Measurements from ENCODE around the gene ZBTB40. TPM values are rescaled to one million over a fixed set of nuclear protein-coding genes. Genes with fewer than 3 reads are reported as not detected.

The ZBTB40 gene
- total RNA-seq, 1 donor from 2014 or later: 15.3 TPM

DNA sequence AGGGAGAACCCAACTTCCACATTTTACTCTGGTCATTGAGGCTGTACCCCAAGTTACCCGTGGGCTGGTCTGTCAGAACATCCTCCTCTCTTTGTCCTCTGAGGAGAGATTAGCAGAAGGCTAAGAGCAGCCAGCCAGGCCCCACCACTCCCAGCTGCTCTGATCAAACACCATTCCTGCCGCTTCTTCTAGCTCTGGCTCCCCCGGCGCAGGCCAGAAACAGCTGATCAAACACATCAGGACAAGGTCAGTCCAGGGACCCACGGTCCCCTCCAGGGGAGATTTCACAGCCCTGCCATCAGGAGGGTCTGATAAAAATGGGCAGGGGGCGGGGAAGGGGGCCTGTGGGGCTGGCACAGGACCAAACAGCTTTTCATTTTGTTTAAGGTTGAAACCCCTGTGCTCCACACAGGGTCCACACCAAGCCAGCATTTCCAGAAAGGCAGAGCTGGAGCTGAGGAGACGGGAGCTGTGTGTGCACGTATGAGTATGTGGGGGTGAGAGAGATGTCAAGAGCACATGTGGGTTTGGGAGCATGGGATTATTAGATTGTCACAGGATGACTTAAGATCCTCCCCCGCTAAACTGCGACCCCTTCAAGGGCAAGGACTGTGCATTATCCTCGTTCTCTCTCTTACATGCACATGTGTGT, 81.7 kb downstream of the ZBTB40 start:
- Mint-ChIP-seq H3K36me3 (ENCODE audit: low read depth, unreplicated experiment) (peaks cover 11% of the 10 kb centered on the region), H3K4me1 (ENCODE audit: low read depth, unreplicated experiment) (peaks cover 2% of the 10 kb centered on the region), H3K4me3 (ENCODE audit: unreplicated experiment) (no peak overlapping the region), H3K9me3 (ENCODE audit: unreplicated experiment) (no peaks in the 10 kb centered on the region), H3K27ac (ENCODE audit: unreplicated experiment) (no peak overlapping the region), H3K27me3 (ENCODE audit: low read depth, unreplicated experiment) (peaks cover 15% of the 10 kb centered on the region)
- DNase-seq (ENCODE audit: low read depth): no peak
- H3K4me2 ChIP-seq (ENCODE audit: low read length): no peak overlapping the region
- H4K20me1 ChIP-seq (ENCODE audit: insufficient read depth, low read length): no peaks in the 10 kb centered on the region
- no peaks in the 10 kb centered on the region for H3K36me3 ChIP-seq (ENCODE audit: insufficient read depth, low read length)
- no peak overlapping the region for H3K9ac ChIP-seq (ENCODE audit: low read length)
- H3K4me1 ChIP-seq (ENCODE audit: insufficient read depth, low read length): peaks cover 4% of the 10 kb centered on the region
- FAIRE-seq: no peak
- H3K27me3 ChIP-seq (ENCODE audit: insufficient read depth, low read length): no peaks in the 10 kb centered on the region
- no peaks in the 10 kb centered on the region for H3K79me2 ChIP-seq (ENCODE audit: insufficient read depth, low read length)
- H3K4me3 ChIP-seq (ENCODE audit: insufficient read depth, low read depth, low read length): no peak overlapping the region
- TF ChIP-seq EZH2 (IDR thresholded peaks at IDR 0.05; ENCODE audit: insufficient read depth, low read length): no peak
- TF ChIP-seq, protein P1, sequence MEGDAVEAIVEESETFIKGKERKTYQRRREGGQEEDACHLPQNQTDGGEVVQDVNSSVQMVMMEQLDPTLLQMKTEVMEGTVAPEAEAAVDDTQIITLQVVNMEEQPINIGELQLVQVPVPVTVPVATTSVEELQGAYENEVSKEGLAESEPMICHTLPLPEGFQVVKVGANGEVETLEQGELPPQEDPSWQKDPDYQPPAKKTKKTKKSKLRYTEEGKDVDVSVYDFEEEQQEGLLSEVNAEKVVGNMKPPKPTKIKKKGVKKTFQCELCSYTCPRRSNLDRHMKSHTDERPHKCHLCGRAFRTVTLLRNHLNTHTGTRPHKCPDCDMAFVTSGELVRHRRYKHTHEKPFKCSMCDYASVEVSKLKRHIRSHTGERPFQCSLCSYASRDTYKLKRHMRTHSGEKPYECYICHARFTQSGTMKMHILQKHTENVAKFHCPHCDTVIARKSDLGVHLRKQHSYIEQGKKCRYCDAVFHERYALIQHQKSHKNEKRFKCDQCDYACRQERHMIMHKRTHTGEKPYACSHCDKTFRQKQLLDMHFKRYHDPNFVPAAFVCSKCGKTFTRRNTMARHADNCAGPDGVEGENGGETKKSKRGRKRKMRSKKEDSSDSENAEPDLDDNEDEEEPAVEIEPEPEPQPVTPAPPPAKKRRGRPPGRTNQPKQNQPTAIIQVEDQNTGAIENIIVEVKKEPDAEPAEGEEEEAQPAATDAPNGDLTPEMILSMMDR (IDR thresholded peaks at IDR 0.05; ENCODE audit: insufficient read depth, low read depth, low read length): no peak
- H3K9me3 ChIP-seq (ENCODE audit: insufficient read depth, low read depth, low read length): no peaks in the 10 kb centered on the region
- H3K27ac ChIP-seq (ENCODE audit: low read depth, low read length): no peak overlapping the region
- H2AFZ ChIP-seq (ENCODE audit: low read depth, low read length): no peak overlapping the region

DNA sequence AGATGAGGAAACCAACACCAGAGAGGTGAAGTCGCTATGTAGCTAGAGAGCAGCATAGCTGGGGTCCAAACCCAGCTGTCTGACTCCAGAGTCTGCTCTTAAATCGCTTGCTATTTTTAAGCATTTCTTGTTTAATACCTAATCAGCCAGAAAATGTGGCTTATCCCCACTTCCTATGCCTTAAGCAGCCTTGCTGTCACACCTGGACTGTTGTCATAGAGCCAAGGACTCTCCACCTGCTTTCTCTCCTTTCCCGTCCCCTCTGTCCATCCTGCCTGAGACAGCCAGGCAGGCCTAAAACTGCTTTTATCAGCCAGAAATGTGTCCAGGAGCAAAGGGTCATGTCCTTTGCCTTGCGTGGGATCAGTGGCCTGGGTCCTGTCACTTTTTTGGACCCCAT, 83.3 kb downstream of the ZBTB40 start:
- H3K9me3 ChIP-seq (ENCODE audit: insufficient read depth, low read depth, low read length): no peaks in the 10 kb centered on the region
- H3K36me3 ChIP-seq (ENCODE audit: insufficient read depth, low read length): no peaks in the 10 kb centered on the region
- no peaks in the 10 kb centered on the region for H3K27me3 ChIP-seq (ENCODE audit: insufficient read depth, low read length)
- FAIRE-seq: no peak
- no peak overlapping the region for H3K4me3 ChIP-seq (ENCODE audit: insufficient read depth, low read depth, low read length)
- no peaks in the 10 kb centered on the region for H3K79me2 ChIP-seq (ENCODE audit: insufficient read depth, low read length)
- H3K9ac ChIP-seq (ENCODE audit: low read length): no peak overlapping the region
- H3K4me2 ChIP-seq (ENCODE audit: low read length): no peak overlapping the region
- H2AFZ ChIP-seq (ENCODE audit: low read depth, low read length): no peak overlapping the region
- Mint-ChIP-seq H3K36me3 (ENCODE audit: low read depth, unreplicated experiment) (peaks cover 11% of the 10 kb centered on the region), H3K4me1 (ENCODE audit: low read depth, unreplicated experiment) (peaks cover under 1% of the 10 kb centered on the region), H3K4me3 (ENCODE audit: unreplicated experiment) (no peak overlapping the region), H3K27me3 (ENCODE audit: low read depth, unreplicated experiment) (peaks cover 18% of the 10 kb centered on the region), H3K27ac (ENCODE audit: unreplicated experiment) (no peak overlapping the region), H3K9me3 (ENCODE audit: unreplicated experiment) (no peaks in the 10 kb centered on the region)
- no peaks in the 10 kb centered on the region for H4K20me1 ChIP-seq (ENCODE audit: insufficient read depth, low read length)
- DNase-seq (ENCODE audit: low read depth): no peak
- peaks cover 4% of the 10 kb centered on the region for H3K4me1 ChIP-seq (ENCODE audit: insufficient read depth, low read length)
- TF ChIP-seq, protein P1 (IDR thresholded peaks at IDR 0.05; ENCODE audit: insufficient read depth, low read depth, low read length): no peak
- TF ChIP-seq EZH2 (IDR thresholded peaks at IDR 0.05; ENCODE audit: insufficient read depth, low read length): no peak
- no peak overlapping the region for H3K27ac ChIP-seq (ENCODE audit: low read depth, low read length)

DNA sequence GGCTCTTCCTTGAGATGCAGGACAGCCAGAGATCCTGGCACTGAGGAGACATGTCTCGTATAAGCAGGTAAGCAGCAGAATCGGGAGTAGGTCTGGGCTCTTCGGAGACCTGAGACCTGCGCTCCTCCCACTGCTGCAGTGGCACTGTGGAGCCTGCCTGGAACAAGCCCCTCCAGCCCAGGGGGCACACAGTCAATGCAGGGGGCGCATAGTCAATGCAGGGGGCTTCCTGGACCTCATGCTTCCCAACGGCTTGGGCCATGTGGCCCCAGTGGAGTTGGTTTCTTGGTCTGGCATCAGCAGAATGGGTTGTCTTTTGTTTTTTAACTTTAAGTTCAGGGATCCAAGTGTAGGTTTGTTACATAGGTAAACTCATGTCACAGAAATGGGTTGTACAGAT, 83.7 kb downstream of the ZBTB40 start:
- H3K79me2 ChIP-seq (ENCODE audit: insufficient read depth, low read length): no peaks in the 10 kb centered on the region
- no peak for FAIRE-seq
- H3K4me3 ChIP-seq (ENCODE audit: insufficient read depth, low read depth, low read length): no peak overlapping the region
- no peaks in the 10 kb centered on the region for H3K9me3 Mint-ChIP-seq (ENCODE audit: unreplicated experiment)
- no peak overlapping the region for H3K9ac ChIP-seq (ENCODE audit: low read length)
- H3K27me3 Mint-ChIP-seq (ENCODE audit: low read depth, unreplicated experiment): peaks cover 18% of the 10 kb centered on the region
- H3K4me2 ChIP-seq (ENCODE audit: low read length): no peak overlapping the region
- peaks cover 5% of the 10 kb centered on the region for H3K4me1 Mint-ChIP-seq (ENCODE audit: low read depth, unreplicated experiment)
- H3K9me3 ChIP-seq (ENCODE audit: insufficient read depth, low read depth, low read length): no peaks in the 10 kb centered on the region
- no peak overlapping the region for H3K27ac Mint-ChIP-seq (ENCODE audit: unreplicated experiment)
- H3K4me3 Mint-ChIP-seq (ENCODE audit: unreplicated experiment): no peak overlapping the region
- H3K27me3 ChIP-seq (ENCODE audit: insufficient read depth, low read length): no peaks in the 10 kb centered on the region
- no peaks in the 10 kb centered on the region for H3K36me3 ChIP-seq (ENCODE audit: insufficient read depth, low read length)
- no peaks in the 10 kb centered on the region for H4K20me1 ChIP-seq (ENCODE audit: insufficient read depth, low read length)
- peaks cover 2% of the 10 kb centered on the region for H3K4me1 ChIP-seq (ENCODE audit: insufficient read depth, low read length)
- no peak for DNase-seq (ENCODE audit: low read depth)
- TF ChIP-seq EZH2 (IDR thresholded peaks at IDR 0.05; ENCODE audit: insufficient read depth, low read length): no peak
- TF ChIP-seq, protein P1 (IDR thresholded peaks at IDR 0.05; ENCODE audit: insufficient read depth, low read depth, low read length): no peak
- H3K27ac ChIP-seq (ENCODE audit: low read depth, low read length): no peak overlapping the region
- H2AFZ ChIP-seq (ENCODE audit: low read depth, low read length): no peak overlapping the region
- H3K36me3 Mint-ChIP-seq (ENCODE audit: low read depth, unreplicated experiment): peaks cover 11% of the 10 kb centered on the region

Measured in astrocyte (in vitro differentiated cells and primary cell).